Gastrocnemius medialis (tissue), 4 donors: ENCODE results near the gene PLEKHA5.

Experiments used
- POLR2A ChIP-seq, 2 donors: fragments of 450-650 bp; IDR thresholded peaks; one replicate each; pipeline ENCODE4 v1.6.1; 2017; ENCODE audit warnings: antibody characterized with exemption in 2 of 2, mild to moderate bottlenecking in 2 of 2, moderate library complexity in 2 of 2
- TF ChIP-seq, protein P1 (sequence below), 5 experiments: fragments of 450-650 bp in 3 of 5; fragments of 200-600 bp in 2 of 5; sonication (generic) in 2 of 5; IDR thresholded peaks in 4 of 5; conservative IDR thresholded peaks in 1 of 5; 1 replicate in 4 of 5; 2 replicates in 1 of 5; pipeline ENCODE4 v1.5.1; 2016 to 2019; ENCODE audit warnings: antibody characterized with exemption in 5 of 5, mild to moderate bottlenecking in 3 of 5, moderate library complexity in 3 of 5

DNA sequence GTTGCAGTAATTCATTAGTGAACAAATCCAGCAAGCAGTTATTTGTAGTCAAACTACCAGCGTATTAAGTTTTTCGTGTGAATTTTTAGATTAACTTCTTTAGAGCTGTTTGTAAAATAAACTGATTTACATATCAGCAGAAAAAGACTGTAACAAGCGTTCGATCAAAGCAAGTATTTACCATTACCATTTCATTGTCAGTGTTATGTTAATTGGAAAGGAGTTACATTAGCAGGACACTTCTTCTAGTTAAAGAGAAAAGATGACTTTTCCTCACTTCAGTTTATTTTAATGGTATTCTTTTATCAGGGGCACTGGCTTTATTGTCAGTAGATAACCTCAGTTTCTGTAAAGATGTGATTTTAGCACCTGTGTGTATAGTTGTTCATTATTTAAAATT, 158.6 kb downstream of the PLEKHA5 start:
- TF ChIP-seq, protein P1, sequence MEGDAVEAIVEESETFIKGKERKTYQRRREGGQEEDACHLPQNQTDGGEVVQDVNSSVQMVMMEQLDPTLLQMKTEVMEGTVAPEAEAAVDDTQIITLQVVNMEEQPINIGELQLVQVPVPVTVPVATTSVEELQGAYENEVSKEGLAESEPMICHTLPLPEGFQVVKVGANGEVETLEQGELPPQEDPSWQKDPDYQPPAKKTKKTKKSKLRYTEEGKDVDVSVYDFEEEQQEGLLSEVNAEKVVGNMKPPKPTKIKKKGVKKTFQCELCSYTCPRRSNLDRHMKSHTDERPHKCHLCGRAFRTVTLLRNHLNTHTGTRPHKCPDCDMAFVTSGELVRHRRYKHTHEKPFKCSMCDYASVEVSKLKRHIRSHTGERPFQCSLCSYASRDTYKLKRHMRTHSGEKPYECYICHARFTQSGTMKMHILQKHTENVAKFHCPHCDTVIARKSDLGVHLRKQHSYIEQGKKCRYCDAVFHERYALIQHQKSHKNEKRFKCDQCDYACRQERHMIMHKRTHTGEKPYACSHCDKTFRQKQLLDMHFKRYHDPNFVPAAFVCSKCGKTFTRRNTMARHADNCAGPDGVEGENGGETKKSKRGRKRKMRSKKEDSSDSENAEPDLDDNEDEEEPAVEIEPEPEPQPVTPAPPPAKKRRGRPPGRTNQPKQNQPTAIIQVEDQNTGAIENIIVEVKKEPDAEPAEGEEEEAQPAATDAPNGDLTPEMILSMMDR (IDR thresholded peaks at IDR 0.05 in 4 of 5, conservative IDR thresholded peaks at IDR 0.05 in 1 of 5): no peak
- no peak for TF ChIP-seq POLR2A (IDR thresholded peaks at IDR 0.05)
